Hypothalamus (tissue), 51 donors: ENCODE data around the gene BCAS3.

ENCODE experiments used
- DNase-seq, 51 donors: peaks; one replicate each; lab custom pipeline; 2025; lab: John Stamatoyannopoulos, UW

Gene BCAS3

DNA sequence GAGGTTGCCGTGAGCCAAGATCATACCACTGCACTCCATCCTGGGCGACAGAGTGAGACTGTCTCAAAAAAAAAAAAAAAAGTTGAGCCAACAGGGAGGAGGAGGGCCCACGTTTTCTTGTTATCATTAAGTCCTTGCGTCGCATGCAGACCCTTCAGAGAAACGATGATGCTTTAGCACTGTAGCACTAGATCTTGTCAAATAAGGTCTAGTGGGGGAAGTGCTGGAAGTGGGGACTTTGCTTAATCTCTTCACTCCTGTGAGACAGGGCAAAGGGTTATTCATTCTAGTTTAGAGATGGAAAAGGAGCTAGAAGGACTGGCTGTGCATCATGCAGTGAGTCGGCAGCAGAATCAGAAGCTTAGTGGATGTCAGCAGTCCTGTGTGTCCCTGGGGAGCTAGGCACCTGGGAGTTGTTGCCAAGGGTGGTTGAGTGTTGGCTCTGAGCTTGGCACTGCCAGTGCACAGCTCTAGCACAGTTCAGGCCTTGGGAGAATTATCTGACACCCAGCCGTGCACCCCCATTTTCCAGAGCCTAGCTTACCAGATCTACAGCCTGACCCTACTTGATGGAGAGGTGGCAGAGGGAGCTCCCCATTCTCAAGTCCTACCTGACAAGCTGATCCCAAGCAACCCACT lies 688.5 kb downstream of the BCAS3 start:
- DNase-seq = no peak

GRCh38 chr17:61366715-61367413 lies 689.2 kb downstream of the BCAS3 start:
- DNase-seq = no peak

DNA sequence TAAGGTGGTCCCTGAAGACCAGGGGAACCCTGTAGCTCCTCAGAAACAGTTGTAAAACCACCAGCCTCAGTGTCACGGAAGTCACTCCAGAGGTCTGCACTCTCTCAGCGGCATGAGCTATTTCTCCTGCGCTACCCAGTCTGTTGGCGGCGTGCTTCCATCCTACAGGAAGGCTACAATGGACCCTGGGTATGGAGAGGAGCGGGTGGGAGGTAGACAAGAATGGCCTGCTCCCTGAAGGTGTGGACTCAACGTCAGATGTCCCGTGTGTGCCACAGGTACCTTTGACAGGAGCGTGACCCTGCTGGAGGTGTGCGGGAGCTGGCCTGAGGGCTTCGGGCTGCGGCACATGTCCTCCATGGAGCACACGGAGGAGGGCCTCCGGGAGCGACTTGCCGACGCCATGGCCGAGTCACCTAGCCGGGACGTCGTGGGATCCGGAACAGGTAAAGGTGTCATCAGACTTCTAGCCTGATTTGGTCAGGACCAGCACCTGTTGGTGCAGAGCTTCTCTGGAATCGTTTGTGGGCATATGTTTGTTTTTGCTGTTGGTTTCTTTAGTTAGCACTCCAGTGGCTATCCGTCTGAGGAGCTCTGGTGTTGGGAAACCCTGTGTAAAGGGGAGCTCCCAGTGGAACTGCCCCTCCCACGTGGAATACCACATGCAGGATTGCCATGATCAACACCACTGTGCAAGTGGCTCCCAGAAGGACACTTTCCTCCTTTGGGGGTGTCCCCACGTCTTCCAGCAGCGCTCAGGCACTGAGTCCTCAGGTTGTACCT lies 690.6 kb downstream of the BCAS3 start:
- DNase-seq = no peak

DNA sequence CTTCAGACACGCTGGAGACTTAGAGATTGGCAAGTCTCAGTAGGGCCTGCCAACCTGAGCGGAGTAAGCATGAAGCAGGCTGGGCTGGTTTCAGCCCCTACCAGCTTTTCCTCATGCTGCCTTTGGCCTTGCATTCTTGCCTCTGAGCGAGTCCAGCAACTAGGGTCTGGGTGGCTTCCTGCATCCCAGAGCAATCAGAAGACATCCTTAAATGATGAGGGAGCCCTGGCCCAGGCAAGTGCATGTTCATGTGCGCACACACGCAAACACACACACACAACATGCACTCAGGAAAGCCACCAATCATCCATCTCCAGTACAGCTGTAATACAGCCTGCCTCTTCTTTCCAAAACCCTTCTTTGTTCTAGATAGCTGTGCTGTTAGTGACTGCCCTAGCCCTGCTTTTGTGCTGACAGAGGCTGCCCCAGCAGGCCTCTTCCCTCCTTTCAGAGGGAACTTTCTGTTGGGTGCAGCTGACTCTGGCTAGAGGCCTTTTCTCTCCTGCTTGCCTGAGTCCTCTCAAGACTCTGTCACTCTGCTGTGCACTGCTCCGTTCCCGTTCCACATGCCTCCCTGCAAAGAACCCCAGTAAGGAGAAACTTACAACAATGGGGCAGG lies 691.3 kb downstream of the BCAS3 start:
- DNase-seq = peak in 1 of 51 donors; percentile 4

DNA sequence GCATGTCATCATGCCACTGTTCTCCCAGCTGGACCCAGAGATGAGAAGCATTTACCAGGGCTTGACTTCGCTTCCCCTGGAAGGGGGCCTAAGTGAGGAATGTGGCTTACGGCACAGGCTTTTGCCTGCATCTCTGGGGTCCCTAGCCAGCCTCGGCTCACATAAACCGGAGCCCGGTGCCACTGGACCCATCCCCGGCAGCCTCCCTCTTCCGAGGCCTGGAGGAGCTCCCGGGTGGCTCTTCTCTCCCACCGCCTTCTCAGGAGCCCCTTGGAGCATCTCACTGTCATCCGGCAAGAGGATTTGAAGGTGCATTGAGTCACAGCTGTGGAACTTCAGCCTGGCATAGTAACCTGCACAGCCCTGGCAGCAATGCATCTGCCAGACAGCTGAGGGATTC lies 692.1 kb downstream of the BCAS3 start:
- DNase-seq = no peak

- DNase-seq = no peak
Measured at GRCh38 chr17:61371179-61371578, 693.5 kb downstream of the BCAS3 start.

GRCh38 chr17:61371606-61372005 lies 694.0 kb downstream of the BCAS3 start:
- DNase-seq = no peak

DNA sequence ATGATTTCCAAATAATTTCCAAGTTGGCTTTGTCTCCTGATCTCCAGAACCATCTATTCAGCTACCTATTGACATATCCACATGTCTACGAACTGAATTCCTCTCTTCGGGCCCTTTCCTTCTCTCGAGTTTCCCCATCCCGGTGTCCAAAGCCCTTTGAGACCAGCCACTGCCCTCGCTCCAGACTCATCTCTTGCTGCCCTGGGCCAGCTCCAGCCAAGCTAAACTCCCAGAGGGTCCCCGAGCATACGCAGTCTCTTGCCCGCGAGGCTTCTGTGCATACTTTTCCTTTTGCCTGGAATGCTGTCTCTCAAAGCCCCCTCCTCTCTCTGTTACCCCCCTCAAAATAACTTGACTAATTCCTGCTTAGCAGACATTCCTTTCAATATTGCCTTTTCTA lies 694.8 kb downstream of the BCAS3 start:
- DNase-seq = no peak

DNA sequence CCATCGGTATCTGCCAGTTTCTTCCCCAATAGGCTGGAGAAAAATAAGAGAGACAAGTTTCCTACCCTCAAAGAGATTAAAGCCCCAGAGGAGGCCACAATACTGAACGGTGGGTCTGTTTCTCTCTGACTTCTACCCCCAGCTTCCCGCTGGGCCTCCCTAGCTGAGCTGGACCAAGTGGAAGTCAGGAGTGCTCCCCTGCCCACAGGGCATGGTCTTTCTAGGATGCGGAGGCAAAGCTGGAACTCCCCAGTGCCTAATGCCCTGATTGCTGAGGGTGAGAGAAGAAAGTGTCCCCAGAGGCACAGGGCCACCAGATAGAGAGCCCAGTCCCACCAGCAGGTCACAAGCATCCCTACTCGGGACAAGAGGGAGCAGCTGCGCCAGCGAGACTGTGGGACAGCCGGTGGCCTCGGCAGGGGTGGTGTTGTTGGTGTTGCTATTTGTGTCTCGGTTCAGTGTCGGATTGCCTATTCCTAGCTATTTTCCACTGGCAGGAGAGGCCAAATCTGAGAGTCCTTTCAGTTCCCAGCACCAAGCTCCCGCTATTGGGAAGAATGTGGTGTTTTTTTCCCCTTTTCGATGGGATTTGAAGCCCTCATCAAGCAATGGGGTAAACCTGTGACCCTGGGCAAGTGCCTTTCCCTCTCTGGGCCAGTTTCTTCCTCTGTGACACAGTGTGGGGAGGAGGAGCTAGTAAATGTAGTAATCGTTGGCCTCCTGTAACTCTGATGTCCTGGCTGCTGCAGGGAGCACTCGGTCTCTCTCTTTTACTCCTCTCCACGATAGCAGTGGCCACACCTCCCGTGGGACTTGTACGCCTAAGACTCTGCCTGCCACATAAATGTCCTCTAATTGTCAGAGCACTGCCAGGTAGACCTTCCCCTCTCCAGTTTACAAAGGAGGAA lies 699.5 kb downstream of the BCAS3 start:
- DNase-seq = no peak

DNA sequence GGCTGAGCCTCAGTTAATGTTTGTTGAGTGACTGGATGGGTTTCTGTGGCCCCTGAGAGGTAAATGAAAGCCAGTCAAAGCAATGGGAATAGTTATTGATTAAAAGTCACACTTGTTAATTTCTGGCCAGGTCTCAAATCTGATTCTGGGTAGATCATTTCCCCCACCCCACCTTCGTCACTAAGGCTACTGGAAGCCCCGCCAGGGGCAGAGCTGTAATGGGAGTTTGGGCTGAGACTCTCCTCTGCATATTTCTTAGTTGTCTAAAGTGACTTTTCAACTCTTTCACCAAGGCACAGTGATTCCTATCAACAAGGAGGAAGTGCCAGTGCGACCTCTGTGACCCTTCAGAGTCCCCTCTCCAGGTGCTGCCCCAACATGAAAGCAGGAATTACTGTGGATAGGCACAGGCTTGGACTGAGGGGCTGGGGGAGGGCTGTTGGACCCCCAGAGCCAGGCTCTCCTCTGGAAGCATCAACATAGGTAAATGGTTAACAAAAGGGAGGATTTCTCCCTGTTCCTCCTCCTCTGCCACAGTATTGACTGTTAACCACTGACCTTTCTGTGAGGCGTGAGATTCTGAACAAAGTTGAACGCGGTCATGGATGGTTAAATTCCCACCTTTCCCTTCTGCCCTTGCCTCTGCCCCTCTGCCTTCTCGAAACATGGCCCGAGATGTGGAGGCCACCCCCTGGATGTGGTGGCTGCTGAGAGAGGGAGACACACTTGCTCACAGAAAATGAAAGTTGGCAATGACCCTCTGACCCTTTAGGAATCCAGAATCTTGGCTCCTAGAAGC lies 701.2 kb downstream of the BCAS3 start:
- DNase-seq = no peak

- no peak for DNase-seq
Measured at GRCh38 chr17:61379457-61380216, 702.0 kb downstream of the BCAS3 start.

DNA sequence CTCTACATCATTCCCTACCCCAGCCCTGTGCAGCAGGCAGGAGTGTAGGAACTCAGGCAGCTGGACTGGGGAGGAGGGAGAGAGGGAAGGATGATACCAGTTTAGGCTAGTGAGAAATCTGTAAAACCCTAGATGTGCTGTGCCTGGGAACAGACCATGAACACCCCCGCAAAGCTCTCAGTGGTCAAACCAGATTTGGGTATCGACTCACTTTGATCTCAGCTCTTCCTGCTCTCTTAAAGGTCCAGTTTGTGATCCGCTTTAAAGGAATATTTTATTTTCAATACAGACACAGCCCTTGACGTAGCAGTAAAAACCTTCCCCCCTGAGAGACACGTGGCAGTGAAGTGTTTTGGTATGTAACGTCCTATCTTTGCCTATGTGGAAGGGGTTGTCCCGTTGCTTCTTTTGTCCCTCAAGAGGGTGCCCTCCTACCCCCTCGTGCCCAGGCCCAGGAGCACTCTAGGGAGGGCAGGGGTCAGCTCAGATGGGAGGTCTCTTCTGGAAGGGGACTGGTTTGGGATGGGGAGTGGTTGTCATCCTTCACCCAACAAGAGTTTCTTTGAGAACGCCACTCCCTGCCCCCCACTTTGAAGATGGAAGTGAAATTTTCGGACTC lies 702.7 kb downstream of the BCAS3 start:
- DNase-seq = no peak

- DNase-seq = peak in 12 of 51 donors; percentile 12 to 33 (median 17)
Measured at GRCh38 chr17:61380836-61381525, 703.3 kb downstream of the BCAS3 start.

- no peak for DNase-seq
Measured at GRCh38 chr17:61381537-61381936, 703.9 kb downstream of the BCAS3 start.

GRCh38 chr17:61382796-61383688 lies 705.4 kb downstream of the BCAS3 start:
- DNase-seq = no peak

DNA sequence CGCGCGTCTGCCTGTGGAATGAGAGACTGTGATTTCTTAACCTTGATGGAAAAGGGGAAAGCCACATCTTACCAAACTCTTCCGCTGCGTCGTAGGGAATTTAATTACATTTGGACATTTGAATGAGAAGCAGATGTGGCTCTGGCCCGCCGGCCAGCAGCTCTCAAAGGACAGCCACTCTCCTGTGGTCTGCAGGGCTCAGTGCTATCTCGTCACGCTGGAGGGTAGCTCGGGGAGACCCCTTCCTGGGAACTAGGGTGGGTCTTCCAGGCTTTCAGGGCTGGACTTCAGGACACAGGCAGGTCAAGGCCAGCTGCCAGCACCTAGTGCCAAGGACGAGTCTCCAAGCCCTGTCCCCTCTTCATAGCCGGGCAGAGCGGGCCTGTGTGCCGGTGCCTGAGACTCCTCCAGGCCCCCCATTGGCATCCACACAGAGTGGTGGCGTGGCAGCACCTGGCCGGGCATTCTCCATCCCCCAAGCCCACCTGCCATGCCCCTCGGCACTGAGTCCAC lies 706.1 kb downstream of the BCAS3 start:
- DNase-seq = no peak
